T-cell (primary cell): ENCODE results near the gene KCNA3. TPM values are rescaled to one million over a fixed set of nuclear protein-coding genes. Genes with fewer than 3 reads are reported as not detected.

Source experiments
- ATAC-seq, 4 experiments: fragments of 200-7000 bp in 3 of 4; fragments of 150-1000 bp in 1 of 4; cut with Tn5 transposase; replicated peaks in 1 of 4; 1 replicate in 3 of 4; 2 replicates in 1 of 4; pipeline ENCODE4 v1.10.0; 2021; ENCODE audit warnings: moderate library complexity in 3 of 4, mild to moderate bottlenecking in 2 of 4, moderate number of reproducible peaks in 1 of 4
- CTCF ChIA-PET, 2 donors: fragments of 300-600 bp; sonication (Branson Sonifier 250); formaldehyde crosslinking; loops; one replicate each; lab custom pipeline; 2022; ENCODE audit warnings: antibody characterized with exemption in 2 of 2; lab: Charles Lee
- POLR2A ChIA-PET, 2 donors: fragments of 300-600 bp; sonication (Branson Sonifier 250); formaldehyde crosslinking; loops; one replicate each; lab custom pipeline; 2022; ENCODE audit warnings: antibody characterized with exemption in 2 of 2; lab: Charles Lee
- DNase-seq, 35 experiments: peaks; one replicate each; pipeline versions ENCODE4 v3.0.0 to v3.0.0-alpha.2; 2013 to 2023
- H3K27ac ChIP-seq: one replicate; pipeline ENCODE4 v1.5.1; 2013; ENCODE audit warnings: low read length
- H3K27me3 ChIP-seq, 2 experiments: replicated peaks in 1 of 2; 1 replicate in 1 of 2; 2 replicates in 1 of 2; pipeline versions ENCODE4 v1.6.1 to v1.7.0; 2013; ENCODE audit warnings: low read length in 1 of 2, mixed read lengths in 1 of 2; ENCODE audit not compliant: control insufficient read depth in 2 of 2, insufficient read depth in 2 of 2; ENCODE audit errors: extremely low read depth in 1 of 2
- H3K36me3 ChIP-seq, 2 donors: 1 replicate in 1 of 2; 2 replicates in 1 of 2; pipeline versions ENCODE4 v1.6.1 to v1.7.0; 2013; ENCODE audit warnings: low read length in 1 of 2; ENCODE audit not compliant: control insufficient read depth in 2 of 2, insufficient read depth in 1 of 2; ENCODE audit errors: extremely low read depth in 1 of 2
- H3K4me1 ChIP-seq, 2 experiments: 1 replicate in 1 of 2; 2 replicates in 1 of 2; pipeline versions ENCODE4 v1.6.1 to v1.7.0; 2013; ENCODE audit warnings: low read length in 2 of 2, mixed read lengths in 1 of 2; ENCODE audit not compliant: insufficient read depth in 2 of 2, control insufficient read depth in 1 of 2; ENCODE audit errors: extremely low read depth in 1 of 2
- H3K4me3 ChIP-seq, 2 donors: 1 replicate in 1 of 2; 2 replicates in 1 of 2; pipeline versions ENCODE4 v1.5.1 to v1.7.0; 2013; ENCODE audit warnings: mild to moderate bottlenecking in 2 of 2, low read length in 1 of 2, moderate library complexity in 1 of 2; ENCODE audit not compliant: control insufficient read depth in 1 of 2; ENCODE audit errors: extremely low read depth in 1 of 2
- H3K9me3 ChIP-seq: 2 replicates; pipeline ENCODE4 v1.7.0; 2013
- H3K27ac Mint-ChIP-seq, 2 donors: one replicate each; pipeline ENCODE4 v1.8.0; 2020 to 2021; ENCODE audit warnings: mild to moderate bottlenecking in 2 of 2, mixed read lengths in 2 of 2
- H3K27me3 Mint-ChIP-seq, 2 donors: one replicate each; pipeline ENCODE4 v1.8.0; 2021 to 2022; ENCODE audit warnings: mixed read lengths in 2 of 2
- H3K36me3 Mint-ChIP-seq: one replicate; pipeline ENCODE4 v1.8.0; 2021; ENCODE audit warnings: mixed read lengths
- H3K4me1 Mint-ChIP-seq, 3 donors: one replicate each; pipeline ENCODE4 v1.8.0; 2020 to 2022; ENCODE audit warnings: mixed read lengths in 3 of 3, mild to moderate bottlenecking in 1 of 3
- H3K4me3 Mint-ChIP-seq, 3 donors: one replicate each; pipeline ENCODE4 v1.8.0; 2020 to 2022; ENCODE audit warnings: mild to moderate bottlenecking in 3 of 3, mixed read lengths in 3 of 3, moderate library complexity in 3 of 3
- H3K9me3 Mint-ChIP-seq, 3 donors: one replicate each; pipeline ENCODE4 v1.8.0; 2020 to 2022; ENCODE audit warnings: mixed read lengths in 3 of 3
- WGBS: methylation state at CpG from one replicate; pipeline ENCODE4 v1.1.5; 2013; ENCODE audit warnings: missing lambda C conversion rate; ENCODE audit not compliant: insufficient coverage; 5-methylcytosine and 5-hydroxymethylcytosine counted together
- total RNA-seq, 35 experiments: library from RNA in 6 of 35; stranded (reverse) in 6 of 35; fragments of 120-200 nt in 1 of 35; gene quantifications; one replicate each; pipeline versions ENCODE4 v1.2.1 to v1.2.4 and lab custom pipeline; 2013 to 2026

The KCNA3 gene
- total RNA-seq, 5 donors from 2014 or later (not counting 1 experiment from before 2014, with no cell fraction given): 101 to 125 (median 110) TPM

- Histone ChIP-seq H3K36me3 (no peaks in the 10 kb centered on the region), H3K27ac (no peak overlapping the region), H3K9me3 (no peaks in the 10 kb centered on the region), H3K27me3 (no peaks in the 10 kb centered on the region), H3K4me1 (peaks cover 0 to 4% of the 10 kb centered on the region in 2 experiments), H3K4me3 (no peak overlapping the region)
- Mint-ChIP-seq H3K27ac (no peak overlapping the region), H3K4me3 (no peak overlapping the region), H3K27me3 (no peaks in the 10 kb centered on the region), H3K36me3 (no peaks in the 10 kb centered on the region), H3K4me1 (peaks cover 4 to 8% (median 5%) of the 10 kb centered on the region in 3 donors), H3K9me3 (no peaks in the 10 kb centered on the region)
- POLR2A ChIA-PET: no interaction called here
- DNase-seq: no peak
- CTCF ChIA-PET: interaction anchor here (1.1 to 2.0 kb wide), 2 partner anchors 11 to 68 kb away, joined by 3 to 12 read pairs; no protein-coding TSS in a partner anchor
- no peak for ATAC-seq
- no CpG with 5 or more reads among the region's 1 CpG for WGBS
These were observed 12.5 kb upstream of the KCNA3 start for GRCh38 chr1:110687250-110687649.

- POLR2A ChIA-PET: no interaction called here
- Histone ChIP-seq H3K4me3 (no peak overlapping the region), H3K27ac (no peak overlapping the region), H3K36me3 (no peaks in the 10 kb centered on the region), H3K27me3 (no peaks in the 10 kb centered on the region), H3K9me3 (no peaks in the 10 kb centered on the region), H3K4me1 (peaks cover 0 to 4% of the 10 kb centered on the region in 2 experiments)
- Mint-ChIP-seq H3K9me3 (no peaks in the 10 kb centered on the region), H3K4me1 (peaks cover 4 to 8% (median 5%) of the 10 kb centered on the region in 3 donors), H3K36me3 (no peaks in the 10 kb centered on the region), H3K27ac (no peak overlapping the region), H3K4me3 (no peak overlapping the region), H3K27me3 (no peaks in the 10 kb centered on the region)
- ATAC-seq: peak; percentile 69 to 83 (median 81)
- peak in 23 of 35 experiments; percentile 4 to 62 (median 25) for DNase-seq
- WGBS: no CpG with 5 or more reads among the region's 4 CpGs
- CTCF ChIA-PET: interaction anchor here (1.1 to 2.0 kb wide), 4 partner anchors 10 to 80 kb away, joined by 3 to 12 read pairs (median 4); no protein-coding TSS in a partner anchor
These were observed 11.4 kb upstream of the KCNA3 start for GRCh38 chr1:110686188-110686587.

- H3K4me1 ChIP-seq: peaks cover 0 to 4% of the 10 kb centered on the region in 2 experiments
- POLR2A ChIA-PET: interaction anchor here in 1 of 2 donors (0.7 kb wide), 1 partner anchor 24 kb away, joined by 3 read pairs; no protein-coding TSS in a partner anchor
- Mint-ChIP-seq H3K9me3 (no peaks in the 10 kb centered on the region), H3K4me1 (peaks cover 5 to 25% (median 8%) of the 10 kb centered on the region in 3 donors), H3K27me3 (no peaks in the 10 kb centered on the region), H3K27ac (no peak overlapping the region), H3K36me3 (no peaks in the 10 kb centered on the region), H3K4me3 (no peak overlapping the region)
- H3K9me3 ChIP-seq: no peaks in the 10 kb centered on the region
- no peak for DNase-seq
- ATAC-seq: no peak
- H3K27me3 ChIP-seq: no peaks in the 10 kb centered on the region
- no peak overlapping the region for H3K27ac ChIP-seq
- H3K4me3 ChIP-seq: no peak overlapping the region
- no peaks in the 10 kb centered on the region for H3K36me3 ChIP-seq
- CTCF ChIA-PET: interaction anchor here in 1 of 2 donors (1.7 kb wide), 1 partner anchor 24 kb away, joined by 3 read pairs; no protein-coding TSS in a partner anchor
- WGBS: no CpG with 5 or more reads among the region's 2 CpGs
These were observed 9.8 kb upstream of the KCNA3 start for GRCh38 chr1:110684491-110684890.

GRCh38 chr1:110682898-110683297 lies 8.2 kb upstream of the KCNA3 start:
- POLR2A ChIA-PET: no interaction called here
- Mint-ChIP-seq H3K27ac (no peak overlapping the region), H3K9me3 (no peaks in the 10 kb centered on the region), H3K4me3 (no peak overlapping the region), H3K27me3 (no peaks in the 10 kb centered on the region), H3K36me3 (peaks cover 4% of the 10 kb centered on the region), H3K4me1 (peaks cover 9 to 34% (median 12%) of the 10 kb centered on the region in 3 donors)
- Histone ChIP-seq H3K27me3 (no peaks in the 10 kb centered on the region), H3K27ac (no peak overlapping the region), H3K4me3 (no peak overlapping the region), H3K4me1 (peaks cover 0 to 4% of the 10 kb centered on the region in 2 experiments), H3K36me3 (no peaks in the 10 kb centered on the region), H3K9me3 (no peaks in the 10 kb centered on the region)
- CTCF ChIA-PET: interaction anchor here (0.7 to 1.7 kb wide), 3 partner anchors 22 to 83 kb away, joined by 3 read pairs; no protein-coding TSS in a partner anchor
- no CpG with 5 or more reads among the region's 1 CpG for WGBS
- no peak for ATAC-seq
- no peak for DNase-seq

GRCh38 chr1:110680036-110680735 lies 5.4 kb upstream of the KCNA3 start:
- Histone ChIP-seq H3K4me3 (no peak overlapping the region), H3K36me3 (no peaks in the 10 kb centered on the region), H3K9me3 (no peaks in the 10 kb centered on the region), H3K27ac (no peak overlapping the region), H3K27me3 (no peaks in the 10 kb centered on the region), H3K4me1 (peaks cover 2 to 6% of the 10 kb centered on the region in 2 experiments)
- H3K9me3 Mint-ChIP-seq: no peaks in the 10 kb centered on the region
- peaks cover 4% of the 10 kb centered on the region for H3K36me3 Mint-ChIP-seq
- CTCF ChIA-PET: interaction anchor here in 1 of 2 donors (0.7 kb wide), 1 partner anchor 61 kb away, joined by 3 read pairs; no protein-coding TSS in a partner anchor
- no peak overlapping the region for H3K4me3 Mint-ChIP-seq
- DNase-seq (no peak), ATAC-seq (no peak)
- peaks cover 24 to 46% (median 32%) of the 10 kb centered on the region in 3 donors for H3K4me1 Mint-ChIP-seq
- no CpG with 5 or more reads among the region's 3 CpGs for WGBS
- no peaks in the 10 kb centered on the region for H3K27me3 Mint-ChIP-seq
- POLR2A ChIA-PET: no interaction called here
- H3K27ac Mint-ChIP-seq: no peak overlapping the region

- Histone ChIP-seq H3K27me3 (no peaks in the 10 kb centered on the region), H3K4me3 (no peak overlapping the region), H3K36me3 (no peaks in the 10 kb centered on the region), H3K9me3 (no peaks in the 10 kb centered on the region), H3K27ac (no peak overlapping the region), H3K4me1 (peaks cover 2 to 6% of the 10 kb centered on the region in 2 experiments)
- H3K27ac Mint-ChIP-seq: peak overlapping the region in 1 of 2 donors; percentile 75
- ATAC-seq (no peak), DNase-seq (no peak)
- H3K9me3 Mint-ChIP-seq: no peaks in the 10 kb centered on the region
- no peaks in the 10 kb centered on the region for H3K27me3 Mint-ChIP-seq
- no peak overlapping the region for H3K4me3 Mint-ChIP-seq
- WGBS: 100% methylated on average over 1 of the region's 3 CpGs
- peaks cover 24 to 51% (median 35%) of the 10 kb centered on the region in 3 donors for H3K4me1 Mint-ChIP-seq
- ChIA-PET CTCF (interaction anchor here in 1 of 2 donors (0.8 to 1.2 kb wide), 2 partner anchors 58 to 88 kb away, joined by 4 to 5 read pairs; no protein-coding TSS in a partner anchor), POLR2A (no interaction called here)
- H3K36me3 Mint-ChIP-seq: peaks cover 13% of the 10 kb centered on the region
These were observed 2.8 kb upstream of the KCNA3 start for GRCh38 chr1:110677526-110677925.
